Breast epithelium (tissue), 3 donors: Measurements from ENCODE around the gene FIZ1.

ENCODE experiments used
- POLR2A ChIP-seq: fragments of 450-650 bp; IDR thresholded peaks from one replicate; pipeline ENCODE4 v1.6.1; 2016; ENCODE audit warnings: antibody characterized with exemption, mild to moderate bottlenecking, moderate library complexity
- TF ChIP-seq, protein P1 (sequence below), 3 donors: fragments of 450-650 bp; IDR thresholded peaks; one replicate each; pipeline ENCODE4 v1.5.1; 2016 to 2017; ENCODE audit warnings: antibody characterized with exemption in 3 of 3, mild to moderate bottlenecking in 3 of 3, moderate library complexity in 3 of 3

DNA sequence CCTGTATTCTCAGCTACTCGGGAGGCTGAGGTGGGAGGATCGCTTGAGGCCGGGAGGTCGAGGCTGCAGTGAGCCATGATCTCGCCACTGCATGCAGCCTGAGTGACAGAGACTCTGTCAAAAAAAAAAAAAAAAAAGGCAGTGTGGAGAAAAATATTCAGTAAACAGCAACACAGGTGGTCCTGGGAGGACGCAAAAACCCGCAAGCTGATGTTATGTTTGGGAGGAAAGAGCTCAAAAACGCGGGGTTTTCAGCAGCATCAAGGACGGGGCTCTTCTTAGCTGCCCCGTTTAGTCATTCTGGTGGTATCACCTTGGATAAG, 25.6 kb upstream of the FIZ1 start:
- TF ChIP-seq, protein P1, sequence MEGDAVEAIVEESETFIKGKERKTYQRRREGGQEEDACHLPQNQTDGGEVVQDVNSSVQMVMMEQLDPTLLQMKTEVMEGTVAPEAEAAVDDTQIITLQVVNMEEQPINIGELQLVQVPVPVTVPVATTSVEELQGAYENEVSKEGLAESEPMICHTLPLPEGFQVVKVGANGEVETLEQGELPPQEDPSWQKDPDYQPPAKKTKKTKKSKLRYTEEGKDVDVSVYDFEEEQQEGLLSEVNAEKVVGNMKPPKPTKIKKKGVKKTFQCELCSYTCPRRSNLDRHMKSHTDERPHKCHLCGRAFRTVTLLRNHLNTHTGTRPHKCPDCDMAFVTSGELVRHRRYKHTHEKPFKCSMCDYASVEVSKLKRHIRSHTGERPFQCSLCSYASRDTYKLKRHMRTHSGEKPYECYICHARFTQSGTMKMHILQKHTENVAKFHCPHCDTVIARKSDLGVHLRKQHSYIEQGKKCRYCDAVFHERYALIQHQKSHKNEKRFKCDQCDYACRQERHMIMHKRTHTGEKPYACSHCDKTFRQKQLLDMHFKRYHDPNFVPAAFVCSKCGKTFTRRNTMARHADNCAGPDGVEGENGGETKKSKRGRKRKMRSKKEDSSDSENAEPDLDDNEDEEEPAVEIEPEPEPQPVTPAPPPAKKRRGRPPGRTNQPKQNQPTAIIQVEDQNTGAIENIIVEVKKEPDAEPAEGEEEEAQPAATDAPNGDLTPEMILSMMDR (IDR thresholded peaks at IDR 0.05) = no peak
- no peak for TF ChIP-seq POLR2A
